A549 (cell line): ENCODE results near the gene GLIS1. TPM values are rescaled to one million over a fixed set of nuclear protein-coding genes. Genes with fewer than 3 reads are reported as not detected.

ENCODE experiments used
- ATAC-seq, 2 experiments: fragments of 200-7000 bp in 1 of 2; fragments of >200 bp in 1 of 2; cut with Nextera tagmentation in 1 of 2; cut with Tn5 transposase in 1 of 2; 3 replicates each; pipeline versions ENCODE4 v1.8.0 to v1.9.1; 2018 to 2020; ENCODE audit warnings: mild to moderate bottlenecking in 1 of 2, moderate library complexity in 1 of 2
- CTCF ChIA-PET: fragments of 300-600 bp; sonication (Branson Sonifier 250); formaldehyde crosslinking; extraction: SDS; loops from one replicate; lab custom pipeline; 2021; ENCODE audit warnings: antibody characterized with exemption, inconsistent platforms; lab: Yijun Ruan, JAX
- POLR2A ChIA-PET: fragments of 350-600 bp; formaldehyde crosslinking; extraction: SDS; loops from one replicate; lab custom pipeline; 2021; ENCODE audit warnings: antibody characterized with exemption, inconsistent platforms; lab: Yijun Ruan, JAX
- DNase-seq, 2 experiments: peaks; one replicate each; pipeline versions ENCODE4 v3.0.0 to v3.0.0-alpha.2; 2011 to 2016; ENCODE audit warnings: low read depth in 1 of 2, low spot score in 1 of 2
- FAIRE-seq: peaks from 2 replicates; lab custom pipeline; 2011; peaks lifted over from hg19 to GRCh38; lab: Jason Lieb, UNC
- H3K27ac ChIP-seq, 2 experiments: fragments of >200 bp; sonication (Bioruptor Twin); formaldehyde crosslinking; 3 replicates each; pipeline ENCODE4 v1.5.1; 2016 to 2017
- H3K4me1 ChIP-seq: fragments of >200 bp; sonication (Bioruptor Twin); formaldehyde crosslinking; 3 replicates; pipeline ENCODE4 v1.6.1; 2016
- H3K4me2 ChIP-seq: fragments of >200 bp; sonication (Bioruptor Twin); formaldehyde crosslinking; 3 replicates; pipeline ENCODE4 v1.6.1; 2016
- H3K4me3 ChIP-seq: fragments of >200 bp; sonication (Bioruptor Twin); formaldehyde crosslinking; 3 replicates; pipeline ENCODE4 v1.5.1; 2016
- H3K9me3 ChIP-seq: fragments of >200 bp; sonication (Bioruptor Twin); formaldehyde crosslinking; 3 replicates; pipeline ENCODE4 v1.6.1; 2016
- CHD2 ChIP-seq: fragments of 150-350 bp; IDR thresholded peaks from 2 replicates; pipeline ENCODE4 v1.6.1; 2014; ENCODE audit warnings: low read length; ENCODE audit not compliant: partially characterized antibody
- CHD4 ChIP-seq: fragments of 200-600 bp; sonication (generic); IDR thresholded peaks from 2 replicates; pipeline ENCODE4 v1.6.1; 2016; ENCODE audit warnings: antibody characterized with exemption, mild to moderate bottlenecking, borderline replicate concordance
- CTCF ChIP-seq: fragments of >200 bp; sonication (Bioruptor Twin); formaldehyde crosslinking; IDR thresholded peaks from 3 replicates; pipeline ENCODE4 v1.5.1; 2016
- EP300 ChIP-seq, 2 experiments: fragments of >200 bp; sonication (Bioruptor Twin); formaldehyde crosslinking; IDR thresholded peaks; 2 replicates in 1 of 2; 3 replicates in 1 of 2; pipeline ENCODE4 v1.6.1; 2016 to 2017
- ESRRA ChIP-seq: fragments of 150-350 bp; IDR thresholded peaks from 2 replicates; pipeline ENCODE4 v1.6.1; 2014; ENCODE audit warnings: mild to moderate bottlenecking, low read length, borderline replicate concordance
- FOSL2 ChIP-seq, 2 experiments: fragments of 450-650 bp in 1 of 2; fragments of >200 bp in 1 of 2; sonication (Bioruptor Twin) in 1 of 2; formaldehyde crosslinking; IDR thresholded peaks; 2 replicates each; pipeline versions ENCODE4 v1.5.0 to v1.6.1; 2016 to 2020; ENCODE audit warnings: mild to moderate bottlenecking in 1 of 2, moderate library complexity in 1 of 2
- FOXS1 ChIP-seq: fragments of 250-450 bp; sonication (Bioruptor Pico); IDR thresholded peaks from 2 replicates; pipeline ENCODE4 v1.5.0; 2020; ENCODE audit warnings: mild to moderate bottlenecking, moderate library complexity
- HDAC2 ChIP-seq: fragments of 200-600 bp; sonication (generic); IDR thresholded peaks from 2 replicates; pipeline ENCODE4 v1.6.1; 2016
- HOXB13 ChIP-seq: fragments of 250-450 bp; sonication (Bioruptor Pico); IDR thresholded peaks from 2 replicates; pipeline ENCODE4 v1.5.0; 2020; ENCODE audit warnings: low read depth, mild to moderate bottlenecking, moderate library complexity
- JUNB ChIP-seq: fragments of >200 bp; sonication (Bioruptor Twin); formaldehyde crosslinking; IDR thresholded peaks from 2 replicates; pipeline ENCODE4 v1.6.1; 2016
- KDM5A ChIP-seq: fragments of 200-600 bp; sonication (generic); IDR thresholded peaks from 2 replicates; pipeline ENCODE4 v1.6.1; 2016; ENCODE audit warnings: antibody characterized with exemption, mild to moderate bottlenecking
- MAFK ChIP-seq: fragments of 450-650 bp; IDR thresholded peaks from 2 replicates; pipeline ENCODE4 v1.6.1; 2014; ENCODE audit not compliant: partially characterized antibody
- MAX ChIP-seq: IDR thresholded peaks from 2 replicates; pipeline ENCODE4 v1.6.1; 2012
- MAZ ChIP-seq: fragments of 150-350 bp; IDR thresholded peaks from 2 replicates; pipeline ENCODE4 v1.6.1; 2014; ENCODE audit warnings: antibody characterized with exemption, low read depth, low read length, borderline replicate concordance
- MYC ChIP-seq: IDR thresholded peaks from 2 replicates; pipeline ENCODE4 v1.6.1; 2012; ENCODE audit warnings: mild to moderate bottlenecking, inconsistent platforms, low read length, improper control_type of control experiment, borderline replicate concordance
- NFE2L2 ChIP-seq: fragments of 150-350 bp; conservative IDR thresholded peaks from 2 replicates; pipeline ENCODE4 v1.6.1; 2014; ENCODE audit warnings: low read length
- NPAS2 ChIP-seq: fragments of 250-450 bp; sonication (Bioruptor Pico); IDR thresholded peaks from 2 replicates; pipeline ENCODE4 v1.8.0; 2022; ENCODE audit warnings: mild to moderate bottlenecking, moderate library complexity, borderline replicate concordance
- NR3C1 ChIP-seq: fragments of >200 bp; sonication (Bioruptor Twin); formaldehyde crosslinking; IDR thresholded peaks from 3 replicates; pipeline ENCODE4 v1.6.1; 2017
- PHF8 ChIP-seq: fragments of 200-600 bp; sonication (generic); IDR thresholded peaks from 2 replicates; pipeline ENCODE4 v1.6.1; 2016; ENCODE audit warnings: low read depth, mild to moderate bottlenecking, antibody characterized with exemption, moderate library complexity, borderline replicate concordance
- POLR2A ChIP-seq: IDR thresholded peaks from 2 replicates; pipeline ENCODE4 v1.6.1; 2012; ENCODE audit warnings: mild to moderate bottlenecking, low read length
- RAD21 ChIP-seq, 2 experiments: fragments of >200 bp in 1 of 2; sonication (Bioruptor Twin) in 1 of 2; formaldehyde crosslinking in 1 of 2; IDR thresholded peaks in 1 of 2; conservative IDR thresholded peaks in 1 of 2; 2 replicates in 1 of 2; 3 replicates in 1 of 2; pipeline ENCODE4 v1.6.1; 2012 to 2018; ENCODE audit warnings: inconsistent platforms in 1 of 2
- REST ChIP-seq: fragments of 200-600 bp; sonication (generic); IDR thresholded peaks from 2 replicates; pipeline ENCODE4 v1.6.1; 2016; ENCODE audit warnings: antibody characterized with exemption, mild to moderate bottlenecking, moderate library complexity
- RFX5 ChIP-seq: fragments of 450-650 bp; IDR thresholded peaks from 2 replicates; pipeline ENCODE4 v1.7.1; 2014; ENCODE audit warnings: antibody characterized with exemption, mild to moderate bottlenecking, moderate library complexity
- RNF2 ChIP-seq: fragments of 200-600 bp; sonication (generic); IDR thresholded peaks from 2 replicates; pipeline ENCODE4 v1.6.1; 2016; ENCODE audit warnings: low read depth, mild to moderate bottlenecking, antibody characterized with exemption, moderate library complexity, borderline replicate concordance
- SMC3 ChIP-seq: fragments of >200 bp; sonication (Bioruptor Twin); formaldehyde crosslinking; IDR thresholded peaks from 3 replicates; pipeline ENCODE4 v1.6.1; 2018; ENCODE audit warnings: inconsistent platforms
- TFCP2L1 ChIP-seq: fragments of 250-450 bp; sonication (Bioruptor Pico); IDR thresholded peaks from 2 replicates; pipeline ENCODE4 v1.5.0; 2021; ENCODE audit warnings: mild to moderate bottlenecking
- USF2 ChIP-seq: fragments of 450-650 bp; IDR thresholded peaks from 2 replicates; pipeline ENCODE4 v1.6.1; 2014; ENCODE audit warnings: antibody characterized with exemption
- ZC3H11A ChIP-seq: fragments of 450-650 bp; IDR thresholded peaks from 2 replicates; pipeline ENCODE4 v1.6.1; 2014; ENCODE audit warnings: antibody characterized with exemption, mild to moderate bottlenecking
- ZSCAN20 ChIP-seq: fragments of 250-450 bp; sonication (Bioruptor Pico); IDR thresholded peaks from 2 replicates; pipeline ENCODE4 v1.8.0; 2022; ENCODE audit warnings: mild to moderate bottlenecking, moderate library complexity
- WGBS: methylation state at CpG from one replicate; pipeline ENCODE4 v1.1.6; 2017; ENCODE audit errors: missing lambda C conversion rate; 5-methylcytosine and 5-hydroxymethylcytosine counted together
- polyA plus RNA-seq, 4 experiments: library from polyadenylated mRNA; depleted of rRNA in 3 of 4; stranded (reverse); fragments of >200 nt; fragmentation: RNase III in 1 of 4; extraction: RNeasy Plus Mini Kit Qiagen cat#74134 plus additional on column Dnase treatment in 1 of 4; gene quantifications; 2 replicates in 3 of 4; 3 replicates in 1 of 4; pipeline ENCODE4 v1.2.3, GENCODE V29; 2011 to 2017

GLIS1 gene
- polyA plus RNA-seq, 2 of the 4 experiments (the other 2 are of a cell fraction): 0.04 TPM; not detected in 1

- TF ChIP-seq MAFK (no peak), HOXB13 (no peak), JUNB (0 out of 2 replicates have a peak, but pooled peaks have one; percentile 3), CHD4 (no peak), SMC3 (no peak), ZSCAN20 (CRISPR knock-in tag) (no peak), ZC3H11A (no peak), NR3C1 (no peak), NPAS2 (no peak), RAD21 (conservative IDR thresholded peaks at IDR 0.05 in 1 of 2, IDR thresholded peaks at IDR 0.05 in 1 of 2) (no peak), EP300 (IDR thresholded peaks at IDR 0.05) (0 out of 5 replicates have a peak, but pooled peaks of 1 of the 2 experiments have one; percentile 3)
- no peak for FAIRE-seq
- DNase-seq: no peak
Measured at GRCh38 chr1:53542551-53542950, 196.4 kb downstream of the GLIS1 start.

GRCh38 chr1:53541761-53542550 lies 197.0 kb downstream of the GLIS1 start:
- peak overlapping the region; percentile 67 for H3K4me2 ChIP-seq
- no peak for TF ChIP-seq ESRRA
- peak; percentile 42 for TF ChIP-seq FOSL2 (IDR thresholded peaks at IDR 0.05)
- peak; percentile 68 for TF ChIP-seq FOSL2 (CRISPR knock-in tag; IDR thresholded peaks at IDR 0.05)
- TF ChIP-seq NR3C1: no peak
- peak; percentile 85 for TF ChIP-seq MAFK
- TF ChIP-seq RNF2: no peak
- TF ChIP-seq ZC3H11A: no peak
- no peak for TF ChIP-seq POLR2A
- TF ChIP-seq KDM5A: no peak
- TF ChIP-seq REST: no peak
- peak in 1 of 2 experiments; percentile 21; a peak in 1 of 5 replicates for TF ChIP-seq RAD21 (conservative IDR thresholded peaks at IDR 0.05 in 1 of 2, IDR thresholded peaks at IDR 0.05 in 1 of 2)
- no peak for TF ChIP-seq HDAC2
- TF ChIP-seq ZSCAN20 (CRISPR knock-in tag): no peak
- no peak for TF ChIP-seq PHF8
- no peak for TF ChIP-seq MYC
- no peak for TF ChIP-seq MAX
- TF ChIP-seq RFX5: no peak
- peak; percentile 17; the same call in 1 of the 2 replicates for TF ChIP-seq NFE2L2
- no peak for TF ChIP-seq NPAS2
- TF ChIP-seq EP300 (IDR thresholded peaks at IDR 0.05): peak in 1 of 2 experiments; percentile 33; a peak in 1 of 5 replicates
- no peak for TF ChIP-seq MAZ
- TF ChIP-seq CTCF: peak; percentile 33; the same call in 1 of the 3 replicates
- no peak for TF ChIP-seq CHD2
- TF ChIP-seq JUNB: peak; percentile 34; the same call in 1 of the 2 replicates
- TF ChIP-seq FOXS1 (CRISPR knock-in tag): no peak
- TF ChIP-seq HOXB13: no peak
- TF ChIP-seq TFCP2L1 (CRISPR knock-in tag): no peak
- no peak for TF ChIP-seq USF2

More at GRCh38 chr1:53542551-53542950, 196.4 kb downstream of the GLIS1 start:
- ChIA-PET POLR2A (no interaction called here), CTCF (interaction anchor here (2.1 kb wide), 1 partner anchor 10 kb away, joined by 9 read pairs; no protein-coding TSS in a partner anchor)
- H3K4me2 ChIP-seq: peak overlapping the region; percentile 67
- ATAC-seq: peak; percentile 6 to 13; a peak in 4 of 6 replicates
- H3K9me3 ChIP-seq: no peaks in the 10 kb centered on the region
- 0% methylated on average over 1 of the region's 5 CpGs for WGBS
- H3K4me3 ChIP-seq: no peak overlapping the region
- peaks cover 33% of the 10 kb centered on the region for H3K4me1 ChIP-seq
- H3K27ac ChIP-seq: peak overlapping the region; percentile 90 to 92

More at GRCh38 chr1:53541761-53542550, 197.0 kb downstream of the GLIS1 start:
- WGBS: 41% methylated on average over 14 of the region's 15 CpGs
- H3K4me3 ChIP-seq: no peak overlapping the region
- H3K27ac ChIP-seq: peak overlapping the region; percentile 90 to 92
- H3K9me3 ChIP-seq: no peaks in the 10 kb centered on the region
- FAIRE-seq: no peak
- ChIA-PET POLR2A (interaction anchor here (0.6 kb wide), 1 partner anchor 363 kb away, joined by 4 read pairs; no protein-coding TSS in a partner anchor), CTCF (interaction anchor here (0.8 to 2.1 kb wide), 5 partner anchors 8 to 58 kb away, joined by 3 to 9 read pairs (median 5); no protein-coding TSS in a partner anchor)
- H3K4me1 ChIP-seq: peaks cover 33% of the 10 kb centered on the region
- ATAC-seq: peak; percentile 85 to 93
- DNase-seq: peak; percentile 70 to 76
